Activated CD4-positive, alpha-beta T cell treated with anti-CD3 and anti-CD28 coated beads for 48 hours (primary cell): ENCODE data around the gene MPPED1.

Experiments
- DNase-seq: peaks from one replicate; pipeline ENCODE4 v3.0.0-alpha.2; 2020

Gene MPPED1

GRCh38 chr22:43432883-43433415, 21.1 kb downstream of the MPPED1 start:
- no peak for DNase-seq

GRCh38 chr22:43433451-43434274, 21.8 kb downstream of the MPPED1 start:
- DNase-seq: no peak

GRCh38 chr22:43434275-43434927, 22.6 kb downstream of the MPPED1 start:
- no peak for DNase-seq

GRCh38 chr22:43434928-43435311, 23.1 kb downstream of the MPPED1 start:
- DNase-seq: no peak

- DNase-seq: no peak
Measured at GRCh38 chr22:43435851-43436811, 24.3 kb downstream of the MPPED1 start.

- DNase-seq: no peak
Measured at GRCh38 chr22:43436868-43437267, 25.1 kb downstream of the MPPED1 start.

GRCh38 chr22:43437871-43438475, 26.2 kb downstream of the MPPED1 start:
- DNase-seq: no peak

GRCh38 chr22:43438666-43439347, 27.0 kb downstream of the MPPED1 start:
- DNase-seq: no peak

- DNase-seq: no peak
Measured at GRCh38 chr22:43439368-43440103, 27.7 kb downstream of the MPPED1 start.

- DNase-seq: no peak
Measured at GRCh38 chr22:43440104-43440387, 28.2 kb downstream of the MPPED1 start.

- DNase-seq: no peak
Measured at GRCh38 chr22:43440556-43440955, 28.7 kb downstream of the MPPED1 start.

- no peak for DNase-seq
Measured at GRCh38 chr22:43441216-43441615, 29.4 kb downstream of the MPPED1 start.

GRCh38 chr22:43441751-43442150, 29.9 kb downstream of the MPPED1 start:
- no peak for DNase-seq

- no peak for DNase-seq
Measured at GRCh38 chr22:43442386-43443151, 30.8 kb downstream of the MPPED1 start.

GRCh38 chr22:43443152-43443471, 31.3 kb downstream of the MPPED1 start:
- no peak for DNase-seq

- no peak for DNase-seq
Measured at GRCh38 chr22:43446037-43446803, 34.4 kb downstream of the MPPED1 start.

- DNase-seq: no peak
Measured at GRCh38 chr22:43446916-43447315, 35.1 kb downstream of the MPPED1 start.

GRCh38 chr22:43447380-43447779, 35.6 kb downstream of the MPPED1 start:
- DNase-seq: no peak

- no peak for DNase-seq
Measured at GRCh38 chr22:43448048-43448447, 36.2 kb downstream of the MPPED1 start.

- no peak for DNase-seq
Measured at GRCh38 chr22:43449205-43449830, 37.5 kb downstream of the MPPED1 start.
